NCI-H82 (cell line): ENCODE results near the gene AHCYL2.

ENCODE experiments used
- DNase-seq: peaks from one replicate; lab custom pipeline; 2025; lab: John Stamatoyannopoulos, UW

AHCYL2 gene

GRCh38 chr7:129224251-129225205 lies at the start of gene AHCYL2:
Gene AHCYL2 (plus strand): TSS chr7:129225030.
- peak; percentile 99 for DNase-seq

- DNase-seq = no peak
These were observed 47.7 kb upstream of the AHCYL2 start for GRCh38 chr7:129176916-129177710.

GRCh38 chr7:129184981-129185670 lies 39.7 kb upstream of the AHCYL2 start:
- DNase-seq = no peak

- DNase-seq = no peak
These were observed 38.0 kb upstream of the AHCYL2 start for GRCh38 chr7:129186749-129187260.

GRCh38 chr7:129187681-129188371 lies 37.0 kb upstream of the AHCYL2 start:
- no peak for DNase-seq

GRCh38 chr7:129188372-129188891 lies 36.4 kb upstream of the AHCYL2 start, which contains the start of gene SMO:
Gene SMO (plus strand): TSS chr7:129188633. CDS start chr7:129189152, 519 bp downstream.
- peak; percentile 61 for DNase-seq

- DNase-seq = no peak
These were observed 35.8 kb upstream of the AHCYL2 start for GRCh38 chr7:129188892-129189660.

GRCh38 chr7:129189661-129190310 lies 35.0 kb upstream of the AHCYL2 start:
- DNase-seq = no peak

- no peak for DNase-seq
These were observed 33.6 kb upstream of the AHCYL2 start for GRCh38 chr7:129191272-129191671.

GRCh38 chr7:129193892-129194291 lies 30.9 kb upstream of the AHCYL2 start:
- DNase-seq = no peak

- no peak for DNase-seq
These were observed 27.1 kb upstream of the AHCYL2 start for GRCh38 chr7:129197771-129198170.

- DNase-seq = no peak
These were observed 25.4 kb upstream of the AHCYL2 start for GRCh38 chr7:129199406-129199805.

- DNase-seq = no peak
These were observed 22.6 kb upstream of the AHCYL2 start for GRCh38 chr7:129202058-129202777.

GRCh38 chr7:129203050-129203741 lies 21.6 kb upstream of the AHCYL2 start:
- DNase-seq = no peak

GRCh38 chr7:129205126-129205818 lies 19.6 kb upstream of the AHCYL2 start:
- DNase-seq = no peak

GRCh38 chr7:129205987-129206785 lies 18.6 kb upstream of the AHCYL2 start:
- DNase-seq = no peak

- DNase-seq = no peak
These were observed 16.2 kb upstream of the AHCYL2 start for GRCh38 chr7:129208667-129209066.
